ENCODE measurements around the gene FITM2.

GRCh38 chr20:44256961-44257360 lies 54.0 kb downstream of the FITM2 start:
- no peak for TF ChIP-seq CTCF (IDR thresholded peaks at IDR 0.05; ENCODE audit: low read depth, low read length)
- no peak for TF ChIP-seq MAX (IDR thresholded peaks at IDR 0.05; ENCODE audit: low read depth, low read length)

All from NB4 (cell line).